LNCaP clone FGC (cell line): ENCODE measurements around the gene LRFN3.
A peak's percentile ranks its signal among the peaks of the same experiment; 100 is the strongest.

Experiments
- DNase-seq: peaks from one replicate; pipeline ENCODE4 v3.0.0-alpha.2; 2011; ENCODE audit warnings: low read depth
- H3K4me3 ChIP-seq: 2 replicates; pipeline ENCODE4 v1.5.1; 2011; ENCODE audit warnings: mild to moderate bottlenecking, low read depth, low read length, control low read depth
- TF ChIP-seq, protein P1 (sequence below): IDR thresholded peaks from 2 replicates; pipeline ENCODE4 v1.5.1; 2012; ENCODE audit warnings: mild to moderate bottlenecking; ENCODE audit not compliant: control insufficient read depth, insufficient read depth; ENCODE audit errors: extremely low read depth

The LRFN3 gene

DNA sequence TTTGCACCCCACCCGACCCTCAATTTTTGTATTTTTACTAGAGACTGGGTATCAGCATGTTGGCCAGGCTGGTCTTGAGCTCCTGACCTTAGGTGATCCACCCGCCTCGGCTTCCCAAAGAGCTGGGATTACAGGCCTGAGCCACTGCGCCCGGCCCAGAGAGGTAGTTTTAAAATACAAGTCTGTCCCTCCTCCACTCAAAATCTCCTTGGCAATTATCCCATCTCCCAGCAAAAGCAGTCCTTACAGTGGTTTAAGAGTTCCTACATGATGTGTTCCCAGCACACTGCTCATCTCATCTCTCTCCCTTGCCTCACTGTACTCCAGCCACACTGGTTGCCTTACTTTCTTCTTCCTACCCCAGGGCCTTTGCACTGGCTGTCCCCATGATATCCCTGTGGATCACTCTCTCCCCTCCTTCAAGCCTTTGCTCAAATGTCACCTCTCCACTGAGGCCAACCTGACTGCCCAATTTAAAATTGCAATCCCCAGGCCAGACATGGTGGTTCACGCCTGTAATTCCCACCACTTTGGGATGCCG, 24.3 kb downstream of the LRFN3 start:
- TF ChIP-seq, protein P1, sequence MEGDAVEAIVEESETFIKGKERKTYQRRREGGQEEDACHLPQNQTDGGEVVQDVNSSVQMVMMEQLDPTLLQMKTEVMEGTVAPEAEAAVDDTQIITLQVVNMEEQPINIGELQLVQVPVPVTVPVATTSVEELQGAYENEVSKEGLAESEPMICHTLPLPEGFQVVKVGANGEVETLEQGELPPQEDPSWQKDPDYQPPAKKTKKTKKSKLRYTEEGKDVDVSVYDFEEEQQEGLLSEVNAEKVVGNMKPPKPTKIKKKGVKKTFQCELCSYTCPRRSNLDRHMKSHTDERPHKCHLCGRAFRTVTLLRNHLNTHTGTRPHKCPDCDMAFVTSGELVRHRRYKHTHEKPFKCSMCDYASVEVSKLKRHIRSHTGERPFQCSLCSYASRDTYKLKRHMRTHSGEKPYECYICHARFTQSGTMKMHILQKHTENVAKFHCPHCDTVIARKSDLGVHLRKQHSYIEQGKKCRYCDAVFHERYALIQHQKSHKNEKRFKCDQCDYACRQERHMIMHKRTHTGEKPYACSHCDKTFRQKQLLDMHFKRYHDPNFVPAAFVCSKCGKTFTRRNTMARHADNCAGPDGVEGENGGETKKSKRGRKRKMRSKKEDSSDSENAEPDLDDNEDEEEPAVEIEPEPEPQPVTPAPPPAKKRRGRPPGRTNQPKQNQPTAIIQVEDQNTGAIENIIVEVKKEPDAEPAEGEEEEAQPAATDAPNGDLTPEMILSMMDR, result no peak

DNA sequence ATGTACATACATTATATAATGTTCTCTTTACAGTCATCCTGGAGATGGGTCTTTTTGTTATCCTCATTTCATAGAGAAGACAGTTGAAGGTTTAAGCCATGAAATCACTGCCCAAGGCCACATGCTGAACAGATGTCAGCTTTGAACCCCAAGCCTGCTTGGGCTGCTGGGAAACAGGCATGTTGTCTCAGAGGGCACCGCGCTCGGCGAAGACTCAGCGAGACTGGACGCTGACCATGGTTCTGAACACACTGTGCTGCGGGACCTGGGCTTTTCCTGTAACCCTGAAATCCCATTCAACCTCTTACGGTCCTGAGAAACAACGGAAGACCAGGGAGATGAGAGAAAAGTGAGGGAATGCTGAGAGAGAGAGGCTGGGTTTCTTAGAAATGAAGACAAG, 27.3 kb downstream of the LRFN3 start:
- H3K4me3 ChIP-seq, result no peak overlapping the region
- TF ChIP-seq, protein P1, result no peak
- peak; percentile 18 for DNase-seq

More for the DNA sequence above, 24.3 kb downstream of the LRFN3 start:
- no peak for DNase-seq
- no peak overlapping the region for H3K4me3 ChIP-seq

DNA sequence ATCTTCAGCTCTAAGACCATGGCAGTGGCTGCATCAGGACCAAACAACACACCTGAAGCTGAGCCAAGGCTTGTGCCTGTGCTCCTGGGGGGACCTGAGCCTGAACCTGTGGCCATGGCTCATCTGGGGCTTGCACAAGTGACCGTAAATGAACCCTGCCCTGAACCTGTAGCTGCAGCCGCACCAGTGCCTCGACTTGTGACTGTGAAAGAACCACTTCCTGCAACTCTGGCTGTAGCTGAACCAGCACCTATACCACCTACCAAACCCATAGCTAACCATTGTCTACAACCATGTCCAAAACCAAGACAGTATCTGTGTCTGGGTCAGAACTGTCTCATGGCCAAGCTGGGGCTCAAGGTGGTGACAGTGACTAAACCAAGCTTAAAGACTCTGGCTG, 30.6 kb downstream of the LRFN3 start:
- no peak for DNase-seq
- TF ChIP-seq, protein P1, result no peak
- H3K4me3 ChIP-seq, result no peak overlapping the region

DNA sequence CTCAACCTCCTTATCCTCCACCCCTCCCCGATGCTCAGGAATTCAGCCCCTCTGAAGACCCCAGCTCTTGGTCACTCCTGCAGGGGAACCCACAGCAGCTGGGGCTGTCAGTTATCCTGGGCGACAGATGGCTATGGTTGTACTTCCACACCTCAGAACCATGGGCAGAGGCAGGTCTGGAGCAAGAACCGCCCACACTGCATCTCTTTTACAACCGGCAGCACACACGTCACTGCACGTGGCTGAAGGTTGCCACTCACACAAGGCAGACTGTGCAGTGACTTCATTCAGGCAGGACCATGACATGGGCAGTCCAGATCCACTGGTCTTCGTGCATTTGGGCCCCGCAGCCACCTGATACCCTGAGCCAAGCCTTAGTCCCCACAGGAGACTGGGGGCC, 37.3 kb downstream of the LRFN3 start:
- TF ChIP-seq, protein P1, result no peak
- no peak for DNase-seq
- no peak overlapping the region for H3K4me3 ChIP-seq

DNA sequence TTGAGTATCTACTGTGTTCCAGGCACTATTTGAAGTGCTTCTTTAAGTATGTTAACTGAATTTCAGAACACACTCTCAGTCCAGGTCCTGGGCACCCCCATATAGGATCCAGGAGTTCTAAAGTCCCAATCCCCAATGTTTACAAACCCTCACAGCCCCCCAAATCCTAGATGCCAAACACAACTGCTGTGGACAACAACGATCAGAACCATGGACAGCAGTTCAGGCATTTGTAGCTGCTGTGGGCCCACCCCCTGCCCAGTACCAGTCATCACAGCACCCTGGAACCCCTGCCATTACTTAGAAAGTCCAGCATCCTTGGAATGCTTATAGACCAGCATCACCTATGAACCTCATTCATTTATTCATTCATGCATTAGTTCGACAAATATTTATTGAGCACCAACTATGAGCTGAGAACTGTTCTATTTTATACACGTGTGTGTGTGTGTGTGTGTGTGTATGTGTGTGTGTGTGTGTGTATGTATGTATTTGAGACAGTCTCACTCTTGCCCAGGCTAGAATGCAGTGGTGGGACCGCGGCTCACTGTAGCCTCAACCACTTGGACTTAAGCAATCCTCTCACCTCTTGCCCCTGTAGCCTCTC, 39.5 kb downstream of the LRFN3 start:
- DNase-seq, result no peak
- TF ChIP-seq, protein P1, result no peak
- H3K4me3 ChIP-seq, result no peak overlapping the region

DNA sequence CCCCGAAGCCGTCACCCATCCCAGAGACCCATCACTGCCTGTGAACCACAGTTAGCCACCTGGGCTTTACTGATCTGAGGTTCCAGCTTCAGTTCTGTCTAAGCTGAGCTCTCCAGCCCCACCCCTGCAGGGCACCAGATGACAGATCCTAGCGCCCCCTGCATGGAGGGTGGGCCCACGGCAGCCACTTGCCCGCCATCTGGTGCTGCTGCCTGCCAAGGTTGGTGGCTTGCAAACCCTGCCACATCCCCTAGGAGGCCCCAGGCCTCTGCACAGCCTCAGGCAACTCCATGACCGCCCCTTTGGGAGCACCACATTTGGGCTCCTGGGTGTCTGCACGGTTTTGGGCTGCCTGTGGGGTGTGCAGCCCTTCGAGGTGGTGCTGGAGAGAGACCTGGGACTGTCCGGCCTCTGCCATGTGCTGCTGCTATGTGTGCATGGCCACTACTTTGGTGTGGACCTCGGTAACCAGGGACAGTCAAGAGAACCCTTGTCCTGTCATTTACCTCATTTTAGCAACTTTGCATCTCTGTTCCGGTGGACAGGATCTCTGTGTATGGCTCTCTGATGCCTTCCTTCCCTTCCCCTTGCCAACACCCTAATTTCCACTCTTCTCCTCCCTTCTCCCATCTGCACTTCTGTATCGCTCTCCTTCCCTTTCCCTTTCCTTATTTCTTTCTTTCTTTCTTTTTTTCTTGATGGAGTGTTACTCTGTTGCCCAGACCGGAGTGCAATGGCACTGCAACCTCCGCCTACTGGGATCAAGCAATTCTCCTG, 41.5 kb downstream of the LRFN3 start:
- no peak overlapping the region for H3K4me3 ChIP-seq
- no peak for DNase-seq
- TF ChIP-seq, protein P1, result no peak
